BLaER1 (cell line): Measurements from ENCODE around the gene APOL6.

ENCODE experiments used
- H3K27ac ChIP-seq: shearing (Covaris generic); formaldehyde crosslinking; 2 replicates; pipeline ENCODE4 v1.8.1; 2022
- H3K27me3 ChIP-seq: shearing (Covaris generic); formaldehyde crosslinking; 2 replicates; pipeline ENCODE4 v1.8.1; 2022
- H3K36me3 ChIP-seq: shearing (Covaris generic); formaldehyde crosslinking; 2 replicates; pipeline ENCODE4 v1.8.1; 2022
- H3K4me1 ChIP-seq: shearing (Covaris generic); formaldehyde crosslinking; 2 replicates; pipeline ENCODE4 v1.8.1; 2022
- H3K4me2 ChIP-seq: shearing (Covaris generic); formaldehyde crosslinking; 2 replicates; pipeline ENCODE4 v1.8.1; 2022
- H3K4me3 ChIP-seq: shearing (Covaris generic); formaldehyde crosslinking; 2 replicates; pipeline ENCODE4 v1.8.1; 2022
- H3K9ac ChIP-seq: shearing (Covaris generic); formaldehyde crosslinking; 2 replicates; pipeline ENCODE4 v1.8.1; 2022
- H3K9me3 ChIP-seq: shearing (Covaris generic); formaldehyde crosslinking; 2 replicates; pipeline ENCODE4 v1.8.1; 2022
- H4K20me1 ChIP-seq: shearing (Covaris generic); formaldehyde crosslinking; 2 replicates; pipeline ENCODE4 v1.8.1; 2022
- Cebpa-rat ChIP-seq: shearing (Covaris generic); IDR thresholded peaks from 2 replicates; pipeline ENCODE4 v1.8.1; 2022

The APOL6 gene

GRCh38 chr22:35712672-35713071 is 64.4 kb downstream of the APOL6 start:
- Histone ChIP-seq H3K36me3 (no peaks in the 10 kb centered on the region), H3K9me3 (no peaks in the 10 kb centered on the region), H3K27me3 (no peaks in the 10 kb centered on the region), H3K4me2 (no peak overlapping the region), H3K27ac (no peak overlapping the region), H3K9ac (no peak overlapping the region), H4K20me1 (no peaks in the 10 kb centered on the region), H3K4me1 (no peaks in the 10 kb centered on the region), H3K4me3 (no peak overlapping the region)
- TF ChIP-seq Cebpa-rat = no peak

- no peak for TF ChIP-seq Cebpa-rat
These were observed 69.3 kb downstream of the APOL6 start, which contains the start of gene APOL5 for GRCh38 chr22:35717572-35717971. Gene APOL5, plus strand, starts transcription at chr22:35717872. Its CDS starts 0 bp downstream, at chr22:35717872.

More at GRCh38 chr22:35717572-35717971, 69.3 kb downstream of the APOL6 start, which contains the start of gene APOL5:
- H3K27ac ChIP-seq = no peak within 1 kb of the TSS
- no peak within 1 kb of the TSS for H3K4me3 ChIP-seq
- no peaks in the 10 kb centered on the region for H3K27me3 ChIP-seq
- H3K9me3 ChIP-seq = no peaks in the 10 kb centered on the region
- no peak within 1 kb of the TSS for H3K4me2 ChIP-seq
- no peak within 1 kb of the TSS for H3K9ac ChIP-seq
- no peaks in the 10 kb centered on the region for H3K36me3 ChIP-seq
- no peaks in the 10 kb centered on the region for H3K4me1 ChIP-seq
- H4K20me1 ChIP-seq = no peaks in the 10 kb centered on the region
